ENCODE measurements around the gene CATSPER3. TPM values are rescaled to one million over a fixed set of nuclear protein-coding genes. Genes with fewer than 3 reads are reported as not detected.

CATSPER3 gene
- total and polyA plus RNA-seq, 2 experiments from 2014 or later: 0.11 to 0.14 TPM

DNA sequence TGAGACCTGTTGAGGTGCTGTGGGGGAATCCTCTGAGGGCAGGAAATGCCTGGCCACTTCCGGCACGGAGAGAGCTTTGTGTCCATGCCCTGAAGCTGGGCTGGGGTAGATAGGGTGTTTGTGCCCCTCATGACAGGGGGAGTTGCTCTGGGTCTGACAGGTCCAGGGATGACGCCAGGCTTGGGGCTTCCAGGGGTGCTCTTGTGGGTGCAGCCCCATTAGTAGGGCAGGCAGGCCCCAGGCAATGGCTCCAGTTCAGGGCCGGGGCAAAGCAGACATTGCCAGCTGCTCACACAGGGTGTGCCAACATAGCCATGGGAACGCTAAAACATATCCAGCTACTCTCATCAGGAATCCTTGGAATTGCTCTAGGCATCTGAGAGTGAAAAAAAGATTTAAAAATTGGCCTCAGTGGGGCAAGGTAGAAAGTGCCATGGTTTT lies 45.3 kb downstream of the CATSPER3 start:
- Histone ChIP-seq H4K20me1 (ENCODE audit: insufficient read depth) (no peaks in the 10 kb centered on the region), H3K4me1 (ENCODE audit: insufficient read depth) (no peaks in the 10 kb centered on the region), H3K9me3 (ENCODE audit: low read depth) (no peaks in the 10 kb centered on the region), H3F3A (ENCODE audit: insufficient read depth) (no peaks in the 10 kb centered on the region), H3K9me2 (ENCODE audit: insufficient read depth) (no peaks in the 10 kb centered on the region), H3K9ac (no peak overlapping the region), H3K27me3 (replicated peaks; ENCODE audit: insufficient read depth) (peaks cover 9% of the 10 kb centered on the region; the same call in 1 of the 2 replicates), H2AFZ (no peak overlapping the region), H3K27ac (no peak overlapping the region), H3K36me3 (ENCODE audit: low read depth) (no peaks in the 10 kb centered on the region), H3K79me2 (ENCODE audit: insufficient read depth) (no peaks in the 10 kb centered on the region), H3K4me2 (ENCODE audit: unreplicated experiment) (no peak overlapping the region), H3K4me3 (no peak overlapping the region)
- 58% methylated on average over 5 of the region's 5 CpGs for WGBS, 2 experiments (ENCODE audit: low coverage in 1 of 2, low lambda C conversion rate in 2 of 2, missing lambda C conversion rate in 2 of 2)
- in situ Hi-C loops (cut with MboI): no loop called here
- TF ChIP-seq EZH2 (IDR thresholded peaks at IDR 0.05; ENCODE audit: insufficient read depth, poor library complexity, severe bottlenecking) (no peak), EZH2phosphoT487 (IDR thresholded peaks at IDR 0.05; ENCODE audit: insufficient read depth, low read depth) (no peak)
- peak; percentile 26 for DNase-seq

DNA sequence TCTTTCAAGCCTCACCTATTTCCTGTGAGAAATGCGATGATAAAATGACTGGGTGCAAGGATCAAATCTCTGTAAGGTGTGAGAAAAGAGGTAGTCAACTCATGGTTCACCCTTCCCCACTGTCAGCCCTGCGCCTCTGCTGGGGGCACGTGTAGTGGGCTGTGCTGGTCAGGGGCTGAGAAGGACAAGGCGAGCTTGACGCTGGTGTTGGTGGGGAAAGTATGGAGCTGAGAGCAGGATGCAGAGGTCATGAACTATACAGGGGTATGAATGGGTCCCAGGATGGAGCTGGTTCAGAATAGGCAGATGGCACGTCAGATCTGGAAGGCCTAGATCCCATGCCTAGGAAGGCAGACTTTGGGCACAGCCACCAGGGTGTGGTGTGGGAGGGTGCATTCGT lies 45.7 kb downstream of the CATSPER3 start:
- H3K27ac ChIP-seq: no peak overlapping the region
- 80 to 83% methylated on average over 7 of the region's 7 CpGs for WGBS, 2 experiments (ENCODE audit: low coverage in 1 of 2, low lambda C conversion rate in 2 of 2, missing lambda C conversion rate in 2 of 2)
- no peaks in the 10 kb centered on the region for H3K9me2 ChIP-seq (ENCODE audit: insufficient read depth)
- DNase-seq: no peak
- H4K20me1 ChIP-seq (ENCODE audit: insufficient read depth): no peaks in the 10 kb centered on the region
- TF ChIP-seq EZH2 (IDR thresholded peaks at IDR 0.05; ENCODE audit: insufficient read depth, poor library complexity, severe bottlenecking): no peak
- no peak for TF ChIP-seq EZH2phosphoT487 (IDR thresholded peaks at IDR 0.05; ENCODE audit: insufficient read depth, low read depth)
- no peaks in the 10 kb centered on the region for H3K9me3 ChIP-seq (ENCODE audit: low read depth)
- no peak overlapping the region for H3K4me3 ChIP-seq
- no peak overlapping the region for H2AFZ ChIP-seq
- in situ Hi-C loops (cut with MboI): no loop called here
- no peaks in the 10 kb centered on the region for H3K79me2 ChIP-seq (ENCODE audit: insufficient read depth)
- H3K4me2 ChIP-seq (ENCODE audit: unreplicated experiment): no peak overlapping the region
- no peaks in the 10 kb centered on the region for H3F3A ChIP-seq (ENCODE audit: insufficient read depth)
- H3K4me1 ChIP-seq (ENCODE audit: insufficient read depth): no peaks in the 10 kb centered on the region
- peaks cover 9% of the 10 kb centered on the region; the same call in 1 of the 2 replicates for H3K27me3 ChIP-seq (replicated peaks; ENCODE audit: insufficient read depth)
- H3K36me3 ChIP-seq (ENCODE audit: low read depth): no peaks in the 10 kb centered on the region
- H3K9ac ChIP-seq: no peak overlapping the region

DNA sequence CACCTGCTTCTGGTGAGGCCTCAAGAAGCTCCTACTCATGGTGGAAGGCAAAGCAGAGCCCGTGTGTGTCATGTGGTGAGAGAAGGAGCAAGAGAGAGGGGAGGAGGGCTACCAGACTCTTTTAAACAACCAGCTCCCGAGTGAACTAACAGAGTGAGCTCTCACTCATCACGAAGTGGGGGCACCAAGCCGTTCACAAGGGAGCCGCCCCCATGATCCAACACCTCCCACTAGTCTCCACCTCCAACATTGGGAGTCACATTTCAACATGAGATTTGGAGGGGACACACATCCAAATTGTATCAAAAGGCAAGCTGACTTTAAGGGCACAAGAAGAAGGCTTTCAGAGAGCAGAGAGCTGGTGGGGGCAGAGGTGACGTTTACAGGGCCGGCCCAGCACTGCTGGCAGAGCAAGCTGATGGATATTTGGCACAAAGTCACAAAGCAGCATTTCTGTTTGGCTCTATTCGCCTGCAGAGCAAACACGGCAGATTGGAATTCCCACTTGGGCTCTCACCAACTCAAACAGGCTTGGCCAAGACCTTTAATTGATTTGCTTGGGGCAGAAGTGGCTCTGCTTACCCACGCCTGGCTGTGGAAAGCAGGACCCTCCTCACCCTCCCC lies 46.4 kb downstream of the CATSPER3 start:
- Histone ChIP-seq H3K4me3 (no peak overlapping the region), H3K36me3 (ENCODE audit: low read depth) (no peaks in the 10 kb centered on the region), H2AFZ (no peak overlapping the region), H3K9me3 (ENCODE audit: low read depth) (no peaks in the 10 kb centered on the region), H4K20me1 (ENCODE audit: insufficient read depth) (no peaks in the 10 kb centered on the region), H3K4me1 (ENCODE audit: insufficient read depth) (no peaks in the 10 kb centered on the region), H3K9ac (no peak overlapping the region), H3K9me2 (ENCODE audit: insufficient read depth) (no peaks in the 10 kb centered on the region), H3F3A (ENCODE audit: insufficient read depth) (no peaks in the 10 kb centered on the region), H3K4me2 (ENCODE audit: unreplicated experiment) (no peak overlapping the region), H3K79me2 (ENCODE audit: insufficient read depth) (no peaks in the 10 kb centered on the region), H3K27ac (no peak overlapping the region), H3K27me3 (replicated peaks; ENCODE audit: insufficient read depth) (peaks cover 9% of the 10 kb centered on the region; the same call in 1 of the 2 replicates)
- DNase-seq: peak; percentile 49
- TF ChIP-seq EZH2 (IDR thresholded peaks at IDR 0.05; ENCODE audit: insufficient read depth, poor library complexity, severe bottlenecking) (no peak), EZH2phosphoT487 (IDR thresholded peaks at IDR 0.05; ENCODE audit: insufficient read depth, low read depth) (no peak)
- in situ Hi-C loops (cut with MboI): no loop called here
- 18% methylated on average over 10 of the region's 10 CpGs for whole genome bisulfite sequencing, 2 experiments (ENCODE audit: low coverage in 1 of 2, low lambda C conversion rate in 2 of 2, missing lambda C conversion rate in 2 of 2)

DNA sequence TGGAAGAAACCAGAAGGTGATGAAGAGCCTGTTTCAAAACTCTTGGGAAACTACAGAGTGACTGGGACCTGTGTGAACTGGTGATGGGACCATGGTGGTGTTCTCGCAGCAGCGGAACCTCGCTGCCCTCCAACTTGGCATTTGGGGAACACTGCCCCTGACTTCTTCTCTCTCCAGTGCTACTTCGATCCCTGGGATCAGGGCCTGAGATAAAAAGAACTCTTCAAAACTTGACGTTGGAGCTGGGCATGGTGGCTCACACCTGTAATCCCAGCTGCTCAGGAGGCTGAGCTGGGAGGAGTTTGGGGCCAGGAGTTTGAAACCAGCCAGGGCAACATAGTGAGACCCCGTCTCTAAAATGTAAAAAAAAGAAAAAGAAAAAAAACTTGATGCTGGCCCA lies 48.2 kb downstream of the CATSPER3 start:
- no peaks in the 10 kb centered on the region for H3K79me2 ChIP-seq (ENCODE audit: insufficient read depth)
- peaks cover 14% of the 10 kb centered on the region for H3K27me3 ChIP-seq (replicated peaks; ENCODE audit: insufficient read depth)
- no peaks in the 10 kb centered on the region for H3K4me1 ChIP-seq (ENCODE audit: insufficient read depth)
- no peaks in the 10 kb centered on the region for H3K9me2 ChIP-seq (ENCODE audit: insufficient read depth)
- no peak overlapping the region for H3K9ac ChIP-seq
- TF ChIP-seq EZH2phosphoT487 (IDR thresholded peaks at IDR 0.05; ENCODE audit: insufficient read depth, low read depth): no peak
- no peak for TF ChIP-seq EZH2 (IDR thresholded peaks at IDR 0.05; ENCODE audit: insufficient read depth, poor library complexity, severe bottlenecking)
- no peaks in the 10 kb centered on the region for H3K36me3 ChIP-seq (ENCODE audit: low read depth)
- WGBS, 2 experiments (ENCODE audit: low coverage in 1 of 2, low lambda C conversion rate in 2 of 2, missing lambda C conversion rate in 2 of 2): 62 to 70% methylated on average over 6 of the region's 6 CpGs
- H2AFZ ChIP-seq: no peak overlapping the region
- no peak overlapping the region for H3K4me3 ChIP-seq
- H3K27ac ChIP-seq: no peak overlapping the region
- H4K20me1 ChIP-seq (ENCODE audit: insufficient read depth): no peaks in the 10 kb centered on the region
- no peak overlapping the region for H3K4me2 ChIP-seq (ENCODE audit: unreplicated experiment)
- in situ Hi-C loops (cut with MboI): no loop called here
- no peaks in the 10 kb centered on the region for H3K9me3 ChIP-seq (ENCODE audit: low read depth)
- H3F3A ChIP-seq (ENCODE audit: insufficient read depth): no peaks in the 10 kb centered on the region
- DNase-seq: no peak

Data from GM23248 (cell line).